Endothelial cell of umbilical vein (primary cell): ENCODE results near the gene MT1F. TPM values are rescaled to one million over a fixed set of nuclear protein-coding genes. Genes with fewer than 3 reads are reported as not detected.

ENCODE experiments used
- BruUV-seq: library from RNA; stranded (reverse); fragments of 400-500 nt; replicated peaks from 2 replicates; lab custom pipeline; 2021; lab: Mats Ljungman, UMichigan
- CTCF ChIA-PET: fragments of 300-600, 350-600 bp; sonication (Branson Sonifier 250); formaldehyde crosslinking; loops from one replicate; lab custom pipeline; 2021; ENCODE audit warnings: antibody characterized with exemption, inconsistent platforms; lab: Charles Lee
- POLR2A ChIA-PET: fragments of 300-600, 350-600 bp; sonication (Branson Sonifier 250); formaldehyde crosslinking; loops from one replicate; lab custom pipeline; 2021; ENCODE audit warnings: antibody characterized with exemption, inconsistent platforms; lab: Charles Lee
- DNase-seq: peaks from one replicate; pipeline ENCODE4 v3.0.0-alpha.2; 2011; ENCODE audit warnings: low read depth, low spot score
- FAIRE-seq: peaks from 2 replicates; lab custom pipeline; 2011; peaks lifted over from hg19 to GRCh38; lab: Jason Lieb, UNC
- H2AFZ ChIP-seq: 2 replicates; pipeline ENCODE4 v1.6.0; 2012; ENCODE audit warnings: low read depth, low read length, control low read depth, inconsistent platforms
- H3K27ac ChIP-seq: 2 replicates; pipeline ENCODE4 v1.5.1; 2011; ENCODE audit warnings: low read depth, mild to moderate bottlenecking, control low read depth, low read length, moderate library complexity; ENCODE audit not compliant: insufficient read depth
- H3K27me3 ChIP-seq, 2 experiments: 2 replicates each; pipeline versions ENCODE4 v1.6.0 to v1.6.1; 2011; ENCODE audit warnings: low read length in 2 of 2, mixed read lengths in 1 of 2; ENCODE audit not compliant: control insufficient read depth in 2 of 2, insufficient read depth in 2 of 2
- H3K36me3 ChIP-seq, 2 experiments: 2 replicates in 1 of 2; 3 replicates in 1 of 2; pipeline ENCODE4 v1.5.1; 2011; ENCODE audit warnings: low read length in 2 of 2, mild to moderate bottlenecking in 1 of 2, moderate library complexity in 1 of 2; ENCODE audit not compliant: control insufficient read depth in 2 of 2, insufficient read depth in 2 of 2; ENCODE audit errors: extremely low read depth in 1 of 2
- H3K4me1 ChIP-seq: 3 replicates; pipeline ENCODE4 v1.5.1; 2011; ENCODE audit warnings: mild to moderate bottlenecking, low read length; ENCODE audit not compliant: control insufficient read depth, insufficient read depth; ENCODE audit errors: extremely low read depth
- H3K4me2 ChIP-seq: 2 replicates; pipeline ENCODE4 v1.6.1; 2011; ENCODE audit warnings: low read length, control low read depth, mixed read lengths; ENCODE audit not compliant: insufficient read depth
- H3K4me3 ChIP-seq, 3 experiments: fragments of 200-600 bp in 1 of 3; sonication (generic), shearing (Covaris generic) in 1 of 3; replicated peaks in 1 of 3; 2 replicates each; pipeline ENCODE4 v1.5.1; 2011 to 2016; ENCODE audit warnings: control low read depth in 3 of 3, low read length in 3 of 3, mild to moderate bottlenecking in 2 of 3, inconsistent platforms in 1 of 3, low read depth in 1 of 3, moderate library complexity in 1 of 3; ENCODE audit not compliant: insufficient read depth in 1 of 3
- H3K79me2 ChIP-seq: 2 replicates; pipeline ENCODE4 v1.6.0; 2012; ENCODE audit warnings: low read length, inconsistent platforms; ENCODE audit not compliant: control insufficient read depth, insufficient read depth
- H3K9ac ChIP-seq: replicated peaks from 2 replicates; pipeline ENCODE3; 2011; ENCODE audit warnings: low read length, control low read depth; ENCODE audit not compliant: insufficient read depth; ENCODE audit errors: extremely low read depth
- H3K9me1 ChIP-seq: replicated peaks from 3 replicates; pipeline ENCODE4 v1.6.0; 2011; ENCODE audit warnings: mild to moderate bottlenecking, low read length; ENCODE audit not compliant: control insufficient read depth, insufficient read depth; ENCODE audit errors: extremely low read depth
- H3K9me3 ChIP-seq: replicated peaks from 2 replicates; pipeline ENCODE4 v1.5.1; 2012; ENCODE audit warnings: low read length, inconsistent platforms; ENCODE audit not compliant: control insufficient read depth, insufficient read depth
- H4K20me1 ChIP-seq: replicated peaks from 2 replicates; pipeline ENCODE3; 2011; ENCODE audit warnings: mild to moderate bottlenecking, low read length; ENCODE audit not compliant: control insufficient read depth, insufficient read depth; ENCODE audit errors: extremely low read depth
- EZH2 ChIP-seq: IDR thresholded peaks from 2 replicates; pipeline ENCODE4 v1.6.1; 2012; ENCODE audit warnings: borderline replicate concordance, low read depth, mild to moderate bottlenecking, moderate library complexity, low read length, inconsistent platforms; ENCODE audit not compliant: severe bottlenecking
- FOS ChIP-seq: IDR thresholded peaks from 2 replicates; pipeline ENCODE4 v1.6.1; 2011; ENCODE audit warnings: mild to moderate bottlenecking, low read length, moderate library complexity, borderline replicate concordance; ENCODE audit not compliant: insufficient read depth
- GATA2 ChIP-seq: IDR thresholded peaks from 2 replicates; pipeline ENCODE4 v1.7.0; 2011; ENCODE audit warnings: low read depth, mild to moderate bottlenecking, moderate library complexity, mixed read lengths, low read length; ENCODE audit not compliant: insufficient read length, insufficient read depth
- JUN ChIP-seq: IDR thresholded peaks from 2 replicates; pipeline ENCODE4 v1.6.1; 2011; ENCODE audit warnings: borderline replicate concordance, low read depth; ENCODE audit not compliant: insufficient read length, insufficient read depth
- MYC ChIP-seq: IDR thresholded peaks from one replicate; pipeline ENCODE4 v1.6.1; 2011; ENCODE audit warnings: mild to moderate bottlenecking, low read depth, low read length
- POLR2A ChIP-seq: IDR thresholded peaks from 2 replicates; pipeline ENCODE4 v1.6.1; 2012; ENCODE audit warnings: low read depth, mild to moderate bottlenecking, control low read depth, low read length
- POLR2AphosphoS5 ChIP-seq: IDR thresholded peaks from 2 replicates; pipeline ENCODE4 v1.6.1; 2012; ENCODE audit warnings: low read depth, mild to moderate bottlenecking, control low read depth, low read length, moderate library complexity; ENCODE audit not compliant: insufficient read depth
- dilution Hi-C: fragments of 300-500 bp; cut with MboI; formaldehyde crosslinking; loops from one replicate; pipeline ENCODE4 v1.15.0; 2019; ENCODE audit warnings: low sequenced_read_pairs; ENCODE audit not compliant: extremely low pct_ligation_motif_present
- intact Hi-C: fragments of 100-400 bp; cut with micrococcal nuclease; formaldehyde crosslinking; loops from one replicate; pipeline ENCODE4 v1.10.0; 2022
- polyA plus RNA-seq, 4 experiments: library from polyadenylated mRNA; depleted of rRNA in 3 of 4; stranded (reverse) in 3 of 4; unstranded in 1 of 4; fragments of >200 nt; gene quantifications; 2 replicates each; pipeline versions ENCODE4 v1.2.1 to v1.2.3, GENCODE V29; 2011 to 2012; ENCODE audit warnings: missing spikeins in 1 of 4
- total RNA-seq: library from RNA; stranded (reverse); gene quantifications from 2 replicates; pipeline ENCODE4 v1.2.3, GENCODE V29; 2021
- TF ChIP-seq, protein P1 (sequence below), 2 donors: IDR thresholded peaks; 1 replicate in 1 of 2; 2 replicates in 1 of 2; pipeline ENCODE4 v1.5.1; 2011; ENCODE audit warnings: low read length in 2 of 2, mild to moderate bottlenecking in 2 of 2, moderate library complexity in 2 of 2, control low read depth in 1 of 2, inconsistent platforms in 1 of 2, low read depth in 1 of 2; ENCODE audit not compliant: insufficient read depth in 1 of 2; ENCODE audit errors: extremely low read depth in 1 of 2
- TF ChIP-seq, protein P2 (sequence below): IDR thresholded peaks from 2 replicates; pipeline ENCODE4 v1.6.1; 2011; ENCODE audit not compliant: insufficient read depth, insufficient read length

Gene MT1F
- total and polyA plus RNA-seq, 2 donors (not counting 3 experiments of a cell fraction or from before 2014, with no cell fraction given), result 2.2 to 2.6 TPM

DNA sequence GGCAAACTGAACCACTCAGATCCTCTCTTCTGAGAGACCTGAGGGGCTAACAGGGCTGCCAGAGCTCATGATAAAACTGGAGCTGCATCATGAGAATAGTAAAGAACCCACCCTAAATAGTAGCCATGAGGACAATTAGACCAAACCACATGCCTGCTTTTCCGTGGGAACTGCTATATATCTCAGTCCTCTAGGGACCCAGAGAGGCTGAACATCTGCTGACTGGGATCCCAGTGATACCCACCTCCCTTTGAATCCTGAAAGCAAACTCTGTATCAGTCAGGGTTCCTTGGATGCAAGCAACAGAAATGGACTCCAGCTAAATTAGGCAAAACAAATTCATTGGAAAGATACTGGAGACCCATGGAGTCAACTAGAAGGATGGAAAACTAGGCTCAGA, 31.0 kb downstream of the MT1F start:
- no peak for DNase-seq
- no TSS peak for BruUV-seq
- no peak for TF ChIP-seq MYC
- TF ChIP-seq POLR2A, result no peak
- TF ChIP-seq, protein P1, sequence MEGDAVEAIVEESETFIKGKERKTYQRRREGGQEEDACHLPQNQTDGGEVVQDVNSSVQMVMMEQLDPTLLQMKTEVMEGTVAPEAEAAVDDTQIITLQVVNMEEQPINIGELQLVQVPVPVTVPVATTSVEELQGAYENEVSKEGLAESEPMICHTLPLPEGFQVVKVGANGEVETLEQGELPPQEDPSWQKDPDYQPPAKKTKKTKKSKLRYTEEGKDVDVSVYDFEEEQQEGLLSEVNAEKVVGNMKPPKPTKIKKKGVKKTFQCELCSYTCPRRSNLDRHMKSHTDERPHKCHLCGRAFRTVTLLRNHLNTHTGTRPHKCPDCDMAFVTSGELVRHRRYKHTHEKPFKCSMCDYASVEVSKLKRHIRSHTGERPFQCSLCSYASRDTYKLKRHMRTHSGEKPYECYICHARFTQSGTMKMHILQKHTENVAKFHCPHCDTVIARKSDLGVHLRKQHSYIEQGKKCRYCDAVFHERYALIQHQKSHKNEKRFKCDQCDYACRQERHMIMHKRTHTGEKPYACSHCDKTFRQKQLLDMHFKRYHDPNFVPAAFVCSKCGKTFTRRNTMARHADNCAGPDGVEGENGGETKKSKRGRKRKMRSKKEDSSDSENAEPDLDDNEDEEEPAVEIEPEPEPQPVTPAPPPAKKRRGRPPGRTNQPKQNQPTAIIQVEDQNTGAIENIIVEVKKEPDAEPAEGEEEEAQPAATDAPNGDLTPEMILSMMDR (IDR thresholded peaks at IDR 0.05; ENCODE audit: extremely low read depth in 1 of 2, insufficient read depth in 1 of 2, low read depth in 1 of 2, low read length in 2 of 2), result no peak
- no peak for TF ChIP-seq GATA2
- TF ChIP-seq, protein P2, sequence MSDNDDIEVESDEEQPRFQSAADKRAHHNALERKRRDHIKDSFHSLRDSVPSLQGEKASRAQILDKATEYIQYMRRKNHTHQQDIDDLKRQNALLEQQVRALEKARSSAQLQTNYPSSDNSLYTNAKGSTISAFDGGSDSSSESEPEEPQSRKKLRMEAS, result no peak
- TF ChIP-seq JUN, result no peak
- no peak for TF ChIP-seq EZH2
- TF ChIP-seq FOS, result no peak
- TF ChIP-seq POLR2AphosphoS5, result no peak
- POLR2A ChIA-PET, result no interaction called here
- Histone ChIP-seq H3K4me2 (no peak overlapping the region), H3K79me2 (no peaks in the 10 kb centered on the region), H3K9ac (no peak overlapping the region), H4K20me1 (no peaks in the 10 kb centered on the region), H3K4me3 (no peak overlapping the region), H3K4me1 (no peaks in the 10 kb centered on the region), H3K9me1 (no peaks in the 10 kb centered on the region), H3K27me3 (no peaks in the 10 kb centered on the region), H3K27ac (no peak overlapping the region), H2AFZ (no peak overlapping the region), H3K36me3 (no peaks in the 10 kb centered on the region), H3K9me3 (no peaks in the 10 kb centered on the region)
- dilution Hi-C loops (no loop called here), intact Hi-C loops (no loop called here)
- FAIRE-seq, result no peak
- CTCF ChIA-PET, result interaction anchor here (0.8 to 1.7 kb wide), 2 partner anchors 13 to 45 kb away, joined by 5 read pairs; no protein-coding TSS in a partner anchor
